Chondrocyte (in vitro differentiated cells): ENCODE data around the gene CLCN4. TPM values are rescaled to one million over a fixed set of nuclear protein-coding genes. Genes with fewer than 3 reads are reported as not detected.

Experiments
- DNase-seq: peaks from one replicate; pipeline ENCODE4 v3.0.0; 2021; ENCODE audit warnings: mixed read lengths, low spot score
- H3K27ac Mint-ChIP-seq: one replicate; pipeline ENCODE4 v1.8.0; 2021; ENCODE audit warnings: mild to moderate bottlenecking, moderate library complexity, mixed read lengths; ENCODE audit not compliant: unreplicated experiment
- H3K27me3 Mint-ChIP-seq: 2 replicates; pipeline ENCODE4 v1.8.0; 2021; ENCODE audit warnings: low read depth, mixed read lengths
- H3K36me3 Mint-ChIP-seq: 2 replicates; pipeline ENCODE4 v1.8.0; 2021; ENCODE audit warnings: low read depth, mixed read lengths
- H3K4me1 Mint-ChIP-seq: 2 replicates; pipeline ENCODE4 v1.8.0; 2021; ENCODE audit warnings: low read depth, mild to moderate bottlenecking, mixed read lengths
- H3K4me3 Mint-ChIP-seq: one replicate; pipeline ENCODE4 v1.8.0; 2021; ENCODE audit warnings: mild to moderate bottlenecking, moderate library complexity, mixed read lengths; ENCODE audit not compliant: unreplicated experiment
- H3K9me3 Mint-ChIP-seq: 2 replicates; pipeline ENCODE4 v1.8.0; 2021; ENCODE audit warnings: low read depth, mixed read lengths
- total RNA-seq: library from RNA; stranded (reverse); gene quantifications from 3 replicates; pipeline ENCODE4 v1.2.1, GENCODE V29; 2021
- TF ChIP-seq, protein P1 (sequence below): fragments of 200-600 bp; sonication (generic); IDR thresholded peaks from 2 replicates; pipeline ENCODE4 v1.5.0; 2021; ENCODE audit warnings: antibody characterized with exemption, mild to moderate bottlenecking, moderate library complexity

CLCN4 gene
- total RNA-seq, 1 donor from 2014 or later, result 2.2 TPM

DNA sequence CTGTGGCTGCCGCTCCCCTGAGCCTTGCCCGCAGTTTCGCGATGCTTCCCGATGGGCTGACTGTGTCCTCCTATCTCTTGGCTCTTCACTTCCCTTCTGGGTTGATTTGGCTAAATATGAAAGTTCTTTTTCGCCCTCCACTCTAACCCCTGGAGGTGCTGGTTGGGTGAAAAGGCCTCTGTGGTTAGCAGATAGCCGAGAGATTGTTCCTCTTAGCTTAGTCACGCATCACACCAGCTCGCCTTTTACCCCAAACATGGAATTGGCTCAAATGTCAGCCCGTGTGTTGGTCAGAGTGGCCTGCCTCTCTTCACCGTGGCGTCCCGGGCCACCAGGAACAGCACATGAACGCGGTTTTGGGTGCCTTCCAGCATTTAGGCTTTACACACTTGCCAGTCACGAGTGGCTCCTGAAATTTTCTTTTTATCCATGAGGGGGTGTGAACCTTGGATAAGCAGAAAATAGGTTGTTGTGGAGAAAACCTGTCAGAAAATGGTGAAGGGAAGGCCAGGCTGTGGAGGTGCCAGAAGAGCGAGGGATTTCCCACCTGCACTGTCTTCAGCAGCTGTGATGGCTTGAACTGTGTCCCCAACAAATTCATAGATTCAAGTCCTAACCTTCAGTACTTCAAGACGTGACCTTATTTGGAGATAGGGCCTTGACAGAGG lies 8.9 kb downstream of the CLCN4 start:
- Mint-ChIP-seq H3K36me3 (no peaks in the 10 kb centered on the region), H3K27me3 (no peaks in the 10 kb centered on the region), H3K9me3 (peaks cover 6% of the 10 kb centered on the region), H3K4me1 (no peaks in the 10 kb centered on the region), H3K27ac (no peak overlapping the region), H3K4me3 (no peak overlapping the region)
- no peak for DNase-seq
- TF ChIP-seq, protein P1, sequence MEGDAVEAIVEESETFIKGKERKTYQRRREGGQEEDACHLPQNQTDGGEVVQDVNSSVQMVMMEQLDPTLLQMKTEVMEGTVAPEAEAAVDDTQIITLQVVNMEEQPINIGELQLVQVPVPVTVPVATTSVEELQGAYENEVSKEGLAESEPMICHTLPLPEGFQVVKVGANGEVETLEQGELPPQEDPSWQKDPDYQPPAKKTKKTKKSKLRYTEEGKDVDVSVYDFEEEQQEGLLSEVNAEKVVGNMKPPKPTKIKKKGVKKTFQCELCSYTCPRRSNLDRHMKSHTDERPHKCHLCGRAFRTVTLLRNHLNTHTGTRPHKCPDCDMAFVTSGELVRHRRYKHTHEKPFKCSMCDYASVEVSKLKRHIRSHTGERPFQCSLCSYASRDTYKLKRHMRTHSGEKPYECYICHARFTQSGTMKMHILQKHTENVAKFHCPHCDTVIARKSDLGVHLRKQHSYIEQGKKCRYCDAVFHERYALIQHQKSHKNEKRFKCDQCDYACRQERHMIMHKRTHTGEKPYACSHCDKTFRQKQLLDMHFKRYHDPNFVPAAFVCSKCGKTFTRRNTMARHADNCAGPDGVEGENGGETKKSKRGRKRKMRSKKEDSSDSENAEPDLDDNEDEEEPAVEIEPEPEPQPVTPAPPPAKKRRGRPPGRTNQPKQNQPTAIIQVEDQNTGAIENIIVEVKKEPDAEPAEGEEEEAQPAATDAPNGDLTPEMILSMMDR, result no peak

DNA sequence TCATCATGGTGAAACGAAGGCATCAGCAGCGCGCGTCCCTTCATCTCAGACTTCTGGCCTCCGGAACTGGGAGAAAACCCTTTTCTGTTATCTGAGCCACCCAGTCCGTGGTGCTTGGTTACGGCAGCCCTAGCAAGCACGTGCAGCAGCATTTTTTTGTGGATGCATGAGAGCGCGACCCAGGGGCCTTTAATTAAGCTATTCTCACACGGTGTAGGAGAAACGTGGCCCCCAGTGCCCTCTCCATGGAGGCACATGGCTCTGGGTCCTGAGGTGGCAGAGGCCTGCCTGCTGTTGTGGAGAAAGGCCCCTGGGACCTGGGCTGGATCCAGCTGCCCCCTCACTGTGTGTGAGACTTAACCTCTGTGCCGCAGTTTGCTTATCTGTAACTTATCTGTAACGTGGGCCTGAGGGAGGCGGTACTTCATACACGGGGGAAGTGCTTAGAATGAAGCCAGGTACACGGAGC lies 9.5 kb downstream of the CLCN4 start:
- no peak overlapping the region for H3K27ac Mint-ChIP-seq
- no peak overlapping the region for H3K4me3 Mint-ChIP-seq
- H3K4me1 Mint-ChIP-seq, result no peaks in the 10 kb centered on the region
- H3K9me3 Mint-ChIP-seq, result peaks cover 6% of the 10 kb centered on the region
- H3K27me3 Mint-ChIP-seq, result no peaks in the 10 kb centered on the region
- TF ChIP-seq, protein P1, result no peak
- no peaks in the 10 kb centered on the region for H3K36me3 Mint-ChIP-seq
- DNase-seq, result no peak

DNA sequence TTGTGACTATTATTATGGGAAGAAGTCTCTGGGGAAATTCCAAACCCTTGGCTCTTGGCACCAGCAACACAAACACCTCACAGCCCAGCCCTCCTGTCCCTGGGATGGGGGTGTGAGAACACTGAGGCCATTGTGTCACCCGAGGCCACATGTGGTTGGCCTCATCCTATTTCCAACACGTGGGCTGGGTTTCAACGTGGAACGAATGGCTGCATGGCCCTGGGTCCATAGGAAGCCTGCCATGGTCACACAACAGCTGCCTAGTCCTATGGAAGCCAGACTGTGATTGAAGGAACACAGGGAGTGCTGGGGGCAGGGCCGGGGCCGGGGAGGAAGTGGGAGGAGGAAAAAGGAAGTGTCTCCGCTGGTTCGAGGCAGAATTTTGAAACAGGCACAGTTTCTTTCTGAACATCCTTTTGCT lies 10.0 kb downstream of the CLCN4 start:
- no peak overlapping the region for H3K27ac Mint-ChIP-seq
- peaks cover 6% of the 10 kb centered on the region for H3K9me3 Mint-ChIP-seq
- H3K36me3 Mint-ChIP-seq, result no peaks in the 10 kb centered on the region
- no peaks in the 10 kb centered on the region for H3K4me1 Mint-ChIP-seq
- no peak for DNase-seq
- H3K27me3 Mint-ChIP-seq, result no peaks in the 10 kb centered on the region
- no peak overlapping the region for H3K4me3 Mint-ChIP-seq
- TF ChIP-seq, protein P1, result no peak

DNA sequence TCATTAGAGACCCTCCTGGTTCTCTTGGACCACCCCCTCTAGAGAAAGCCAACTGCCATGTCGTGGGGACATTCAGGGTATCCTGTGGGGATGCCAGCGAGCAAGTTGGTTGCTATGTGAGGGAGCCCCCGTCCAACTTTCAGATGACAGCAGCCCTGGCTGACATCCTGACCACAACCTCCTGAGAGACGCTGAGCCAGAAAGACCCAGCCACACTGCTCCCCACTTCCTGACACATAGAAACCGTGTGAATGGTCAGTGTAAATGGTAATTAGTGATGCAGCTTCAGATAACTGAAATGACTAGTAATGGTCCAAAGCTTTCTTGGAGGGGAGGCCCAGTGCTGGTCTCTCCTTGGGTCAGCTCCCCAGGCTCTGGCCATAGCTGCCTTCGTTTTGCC lies 10.8 kb downstream of the CLCN4 start:
- no peak overlapping the region for H3K27ac Mint-ChIP-seq
- H3K36me3 Mint-ChIP-seq, result no peaks in the 10 kb centered on the region
- H3K9me3 Mint-ChIP-seq, result peaks cover 6% of the 10 kb centered on the region
- H3K4me3 Mint-ChIP-seq, result no peak overlapping the region
- no peaks in the 10 kb centered on the region for H3K4me1 Mint-ChIP-seq
- no peaks in the 10 kb centered on the region for H3K27me3 Mint-ChIP-seq
- DNase-seq, result no peak
- TF ChIP-seq, protein P1, result no peak

DNA sequence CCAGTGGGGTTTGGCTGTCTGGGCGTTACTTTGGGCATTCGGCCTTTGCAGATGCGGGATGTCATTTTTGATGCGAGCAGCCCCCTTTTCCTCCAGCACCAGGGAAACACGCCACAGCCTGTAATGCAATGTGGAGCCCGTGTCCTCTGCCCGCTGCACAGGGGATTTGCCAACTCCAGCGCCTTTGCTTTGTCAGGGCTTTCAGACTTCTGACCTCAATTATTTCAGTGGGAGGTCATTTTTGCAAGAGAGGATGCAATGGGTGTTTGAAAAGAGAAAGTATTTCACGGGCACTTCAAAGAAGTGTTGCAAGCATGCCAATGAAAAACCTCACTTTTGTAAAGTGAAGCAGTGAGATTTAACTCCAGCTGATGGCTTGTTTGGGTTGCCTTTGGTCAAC lies 11.5 kb downstream of the CLCN4 start:
- no peaks in the 10 kb centered on the region for H3K36me3 Mint-ChIP-seq
- TF ChIP-seq, protein P1, result no peak
- no peaks in the 10 kb centered on the region for H3K4me1 Mint-ChIP-seq
- H3K27me3 Mint-ChIP-seq, result no peaks in the 10 kb centered on the region
- H3K9me3 Mint-ChIP-seq, result peaks cover 6% of the 10 kb centered on the region
- H3K27ac Mint-ChIP-seq, result no peak overlapping the region
- no peak overlapping the region for H3K4me3 Mint-ChIP-seq
- no peak for DNase-seq
